Caco-2 (cell line): Measurements from ENCODE around the gene ZW10. TPM values are rescaled to one million over a fixed set of nuclear protein-coding genes. Genes with fewer than 3 reads are reported as not detected.

ENCODE experiments used
- BruUV-seq: library from RNA; stranded (reverse); fragments of 400-500 nt; replicated peaks from 2 replicates; lab custom pipeline; 2021; lab: Mats Ljungman, UMichigan
- CTCF ChIA-PET: fragments of 300-600 bp; sonication (Branson Sonifier 250); formaldehyde crosslinking; loops from one replicate; lab custom pipeline; 2022; ENCODE audit warnings: antibody characterized with exemption; lab: Charles Lee
- POLR2A ChIA-PET: fragments of 300-600 bp; sonication (Branson Sonifier 250); formaldehyde crosslinking; loops from one replicate; lab custom pipeline; 2022; ENCODE audit warnings: antibody characterized with exemption; lab: Charles Lee
- DNase-seq, 2 experiments: peaks; one replicate each; pipeline versions ENCODE4 v3.0.0 to v3.0.0-alpha.2; 2020 to 2022
- H3K27me3 ChIP-seq: replicated peaks from 2 replicates; pipeline ENCODE4 v1.6.0; 2011; ENCODE audit warnings: low read length; ENCODE audit not compliant: control insufficient read depth, insufficient read depth
- H3K36me3 ChIP-seq: 2 replicates; pipeline ENCODE4 v1.5.1; 2011; ENCODE audit warnings: low read length; ENCODE audit not compliant: control insufficient read depth, insufficient read depth
- H3K4me1 ChIP-seq: fragments of 250-450 bp; sonication (Bioruptor Pico); 2 replicates; pipeline ENCODE4 v1.5.1; 2020; ENCODE audit warnings: mild to moderate bottlenecking
- H3K4me3 ChIP-seq: 2 replicates; pipeline ENCODE4 v1.5.1; 2011; ENCODE audit warnings: low read depth, mild to moderate bottlenecking, control low read depth, low read length
- H3K9me3 ChIP-seq: fragments of 250-450 bp; sonication (Bioruptor Pico); 2 replicates; pipeline ENCODE4 v1.5.1; 2020; ENCODE audit warnings: mild to moderate bottlenecking, moderate library complexity
- H3K27ac Mint-ChIP-seq: one replicate; pipeline ENCODE4 v1.8.0; 2022; ENCODE audit warnings: mixed read lengths; ENCODE audit not compliant: unreplicated experiment
- H3K27me3 Mint-ChIP-seq: one replicate; pipeline ENCODE4 v1.8.0; 2022; ENCODE audit warnings: mixed read lengths; ENCODE audit not compliant: insufficient read depth, unreplicated experiment
- H3K36me3 Mint-ChIP-seq: one replicate; pipeline ENCODE4 v1.8.0; 2022; ENCODE audit warnings: mild to moderate bottlenecking, mixed read lengths; ENCODE audit not compliant: insufficient read depth, unreplicated experiment
- H3K4me1 Mint-ChIP-seq: one replicate; pipeline ENCODE4 v1.8.0; 2022; ENCODE audit warnings: low read depth, mixed read lengths; ENCODE audit not compliant: unreplicated experiment
- H3K4me3 Mint-ChIP-seq: one replicate; pipeline ENCODE4 v1.8.0; 2022; ENCODE audit warnings: mild to moderate bottlenecking, moderate library complexity, mixed read lengths; ENCODE audit not compliant: unreplicated experiment
- H3K9me3 Mint-ChIP-seq: one replicate; pipeline ENCODE4 v1.8.0; 2022; ENCODE audit warnings: mixed read lengths; ENCODE audit not compliant: unreplicated experiment
- CTCF ChIP-seq, 2 experiments: fragments of 200-600 bp in 1 of 2; IDR thresholded peaks; 1 replicate in 1 of 2; 2 replicates in 1 of 2; pipeline versions ENCODE4 v1.5.1 to v1.8.0; 2011 to 2022; ENCODE audit warnings: antibody characterized with exemption in 1 of 2, control low read depth in 1 of 2, inconsistent platforms in 1 of 2, low read depth in 1 of 2, low read length in 1 of 2, mild to moderate bottlenecking in 1 of 2, moderate library complexity in 1 of 2; ENCODE audit not compliant: insufficient read depth in 1 of 2, severe bottlenecking in 1 of 2, unreplicated experiment in 1 of 2
- intact Hi-C: fragments of 100-400 bp; cut with micrococcal nuclease; formaldehyde crosslinking; loops from one replicate; pipeline ENCODE4 v1.10.0; 2022; ENCODE audit not compliant: unreplicated experiment
- total RNA-seq: library from RNA; stranded (reverse); gene quantifications from 2 replicates; pipeline ENCODE4 v1.2.3, GENCODE V29; 2022

ZW10 gene
- total RNA-seq, 1 experiment from 2014 or later, result 43.1 TPM

DNA sequence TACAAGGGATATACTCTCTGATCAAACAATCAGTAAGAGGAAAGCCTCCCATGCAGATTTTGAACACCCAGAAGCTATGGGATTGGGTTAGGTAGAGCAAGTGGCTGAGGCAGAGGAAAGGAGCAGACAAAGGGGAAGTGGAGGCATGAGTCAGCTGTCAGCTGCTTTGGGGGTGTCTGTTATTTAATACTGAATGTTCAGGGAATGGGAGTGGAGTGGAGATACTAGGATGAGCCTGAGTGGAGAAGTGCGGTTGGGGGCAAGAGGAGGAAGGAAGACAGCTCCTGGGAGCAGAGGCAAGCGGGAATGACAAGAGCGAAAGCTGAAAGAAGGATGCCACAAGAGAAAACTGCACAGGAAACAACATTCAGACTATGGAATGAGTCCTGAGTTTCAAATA is 44.7 kb downstream of the ZW10 start:
- peaks cover 42% of the 10 kb centered on the region for H3K4me1 Mint-ChIP-seq
- H3K9me3 ChIP-seq, result no peaks in the 10 kb centered on the region
- no peak for TF ChIP-seq CTCF (IDR thresholded peaks at IDR 0.05; ENCODE audit: insufficient read depth in 1 of 2, low read depth in 1 of 2, low read length in 1 of 2, severe bottlenecking in 1 of 2, unreplicated experiment in 1 of 2)
- H3K4me1 ChIP-seq, result peaks cover 64% of the 10 kb centered on the region
- peaks cover 19% of the 10 kb centered on the region for H3K36me3 Mint-ChIP-seq
- H3K36me3 ChIP-seq, result no peaks in the 10 kb centered on the region
- CTCF ChIA-PET, result interaction anchor here (0.9 to 2.4 kb wide), 5 partner anchors 44 to 414 kb away, joined by 3 to 12 read pairs (median 4); partner anchors contain the start of genes TTC12 and ZW10
- intact Hi-C loops, result no loop called here
- H3K4me3 ChIP-seq, result no peak overlapping the region
- H3K27me3 ChIP-seq, result no peaks in the 10 kb centered on the region
- H3K9me3 Mint-ChIP-seq, result no peaks in the 10 kb centered on the region
- H3K27me3 Mint-ChIP-seq, result no peaks in the 10 kb centered on the region
- H3K4me3 Mint-ChIP-seq, result no peak overlapping the region
- no peak for DNase-seq
- POLR2A ChIA-PET, result no interaction called here
- H3K27ac Mint-ChIP-seq, result peak overlapping the region; percentile 21
- BruUV-seq, result no TSS peak

GRCh38 chr11:113725913-113726312 is 47.6 kb downstream of the ZW10 start:
- H3K4me3 Mint-ChIP-seq, result peak overlapping the region; percentile 44
- DNase-seq, result peak; percentile 85 to 92
- H3K4me1 Mint-ChIP-seq, result peaks cover 65% of the 10 kb centered on the region
- Histone ChIP-seq H3K36me3 (no peaks in the 10 kb centered on the region), H3K4me1 (peaks cover 84% of the 10 kb centered on the region), H3K4me3 (no peak overlapping the region), H3K9me3 (no peaks in the 10 kb centered on the region), H3K27me3 (no peaks in the 10 kb centered on the region)
- peaks cover 20% of the 10 kb centered on the region for H3K9me3 Mint-ChIP-seq
- TF ChIP-seq CTCF (IDR thresholded peaks at IDR 0.05; ENCODE audit: insufficient read depth in 1 of 2, low read depth in 1 of 2, low read length in 1 of 2, severe bottlenecking in 1 of 2, unreplicated experiment in 1 of 2), result no peak
- intact Hi-C loops, result loop anchor here (1.0 kb wide), 5 partner anchors 47 to 412 kb away; partner anchors contain the start of genes TTC12 and ZW10
- peak overlapping the region; percentile 79 for H3K27ac Mint-ChIP-seq
- ChIA-PET CTCF (interaction anchor here (0.6 to 1.8 kb wide), 27 partner anchors 44 to 1096 kb away, joined by 3 to 18 read pairs (median 5); partner anchors contain the start of genes DRD2, TTC12 and ZW10), POLR2A (interaction anchor here (0.7 to 1.4 kb wide), 9 partner anchors 47 to 412 kb away, joined by 3 to 18 read pairs (median 6); partner anchors contain the start of gene TTC12)
- no peaks in the 10 kb centered on the region for H3K36me3 Mint-ChIP-seq
- BruUV-seq, result no TSS peak
- no peaks in the 10 kb centered on the region for H3K27me3 Mint-ChIP-seq

DNA sequence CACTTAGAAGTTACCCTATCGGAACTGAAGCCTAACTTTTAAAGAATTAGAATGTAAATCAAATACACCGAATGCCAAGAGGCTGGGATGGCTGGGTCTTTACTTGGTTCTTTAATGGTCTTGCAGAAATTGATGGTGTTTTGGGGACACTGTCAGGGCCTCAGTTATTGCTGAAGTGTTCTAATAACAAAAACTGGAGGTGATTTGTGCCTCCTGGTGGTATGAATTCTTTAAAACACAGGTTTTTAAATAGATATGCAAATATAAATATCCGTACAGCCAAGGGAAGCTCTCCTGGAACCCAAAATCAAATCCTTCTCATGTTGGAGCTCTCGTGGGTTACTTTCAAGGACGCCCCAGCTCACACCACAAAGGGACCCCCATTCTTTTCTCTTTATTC is 48.1 kb downstream of the ZW10 start:
- BruUV-seq, result TSS peak; percentile 85
- peak overlapping the region; percentile 44 for H3K4me3 Mint-ChIP-seq
- H3K27me3 Mint-ChIP-seq, result no peaks in the 10 kb centered on the region
- ChIA-PET POLR2A (interaction anchor here (0.6 to 1.4 kb wide), 10 partner anchors 9 to 411 kb away, joined by 3 to 18 read pairs (median 6); partner anchors contain the start of gene TTC12), CTCF (interaction anchor here (0.6 to 1.8 kb wide), 28 partner anchors 44 to 1096 kb away, joined by 3 to 18 read pairs (median 5); partner anchors contain the start of genes DRD2, TTC12 and ZW10)
- Histone ChIP-seq H3K4me3 (no peak overlapping the region), H3K27me3 (no peaks in the 10 kb centered on the region), H3K4me1 (peaks cover 79% of the 10 kb centered on the region), H3K36me3 (no peaks in the 10 kb centered on the region), H3K9me3 (no peaks in the 10 kb centered on the region)
- peaks cover 67% of the 10 kb centered on the region for H3K4me1 Mint-ChIP-seq
- intact Hi-C loops, result no loop called here
- peak; percentile 19 to 48 for TF ChIP-seq CTCF (IDR thresholded peaks at IDR 0.05; ENCODE audit: insufficient read depth in 1 of 2, low read depth in 1 of 2, low read length in 1 of 2, severe bottlenecking in 1 of 2, unreplicated experiment in 1 of 2)
- peaks cover 20% of the 10 kb centered on the region for H3K9me3 Mint-ChIP-seq
- peak overlapping the region; percentile 79 for H3K27ac Mint-ChIP-seq
- no peaks in the 10 kb centered on the region for H3K36me3 Mint-ChIP-seq
- peak in 1 of 2 experiments; percentile 20 for DNase-seq
